A673 (cell line): ENCODE measurements around the gene PSMG1. TPM values are rescaled to one million over a fixed set of nuclear protein-coding genes. Genes with fewer than 3 reads are reported as not detected.

Experiments
- BruUV-seq: library from RNA; stranded (reverse); fragments of 400-500 nt; replicated peaks from 2 replicates; lab custom pipeline; 2021; lab: Mats Ljungman, UMichigan
- CTCF ChIA-PET: fragments of 300-600 bp; sonication (Branson Sonifier 250); formaldehyde crosslinking; loops from one replicate; lab custom pipeline; 2022; ENCODE audit warnings: antibody characterized with exemption; lab: Charles Lee
- POLR2A ChIA-PET: fragments of 300-600 bp; sonication (Branson Sonifier 250); formaldehyde crosslinking; loops from one replicate; lab custom pipeline; 2022; ENCODE audit warnings: antibody characterized with exemption; ENCODE audit not compliant: low non-redundant PET; lab: Charles Lee
- DNase-seq: peaks from one replicate; pipeline ENCODE4 v3.0.0-alpha.2; 2015; ENCODE audit warnings: low spot score
- H3K27ac ChIP-seq: fragments of 200-600 bp; sonication (generic); 2 replicates; pipeline ENCODE4 v1.5.1; 2016; ENCODE audit warnings: mixed run types, low read depth, mild to moderate bottlenecking, mixed read lengths, antibody characterized with exemption, low read length; ENCODE audit not compliant: poor library complexity, severe bottlenecking
- H3K27me3 ChIP-seq: fragments of 200-600 bp; sonication (generic); replicated peaks from 2 replicates; pipeline ENCODE4 v1.6.1; 2017; ENCODE audit warnings: mixed run types, low read depth, mild to moderate bottlenecking, mixed read lengths, antibody characterized with exemption, low read length; ENCODE audit not compliant: insufficient read depth, poor library complexity
- H3K36me3 ChIP-seq: fragments of 200-600 bp; sonication (generic); 2 replicates; pipeline ENCODE4 v1.6.1; 2016; ENCODE audit warnings: mixed run types, mild to moderate bottlenecking, mixed read lengths, antibody characterized with exemption, low read length; ENCODE audit not compliant: insufficient read depth, poor library complexity, severe bottlenecking
- H3K4me1 ChIP-seq: fragments of 200-600 bp; sonication (generic); 2 replicates; pipeline ENCODE4 v1.6.1; 2017; ENCODE audit warnings: mixed run types, mild to moderate bottlenecking, mixed read lengths, antibody characterized with exemption, low read length; ENCODE audit not compliant: insufficient read depth, poor library complexity, severe bottlenecking
- H3K4me3 ChIP-seq: fragments of 200-600 bp; sonication (generic); 2 replicates; pipeline ENCODE4 v1.5.1; 2016; ENCODE audit warnings: low read depth, mixed run types, mild to moderate bottlenecking, mixed read lengths, low read length; ENCODE audit not compliant: poor library complexity, severe bottlenecking
- H3K9me3 ChIP-seq: fragments of 200-600 bp; sonication (generic); 2 replicates; pipeline ENCODE4 v1.6.1; 2016; ENCODE audit warnings: mixed run types, low read depth, mild to moderate bottlenecking, mixed read lengths, antibody characterized with exemption, low read length; ENCODE audit not compliant: poor library complexity, severe bottlenecking
- CTCF ChIP-seq: fragments of 300-800, 200-600 bp; sonication (generic); conservative IDR thresholded peaks from 2 replicates; pipeline ENCODE4 v1.5.1; 2017; ENCODE audit warnings: low read depth, mild to moderate bottlenecking, antibody characterized with exemption, low read length, moderate library complexity, mixed read lengths
- EZH2 ChIP-seq: fragments of 200-600 bp; sonication (generic); IDR thresholded peaks from 2 replicates; pipeline ENCODE4 v1.6.1; 2017; ENCODE audit warnings: borderline replicate concordance, low read depth, mild to moderate bottlenecking, mixed read lengths, antibody characterized with exemption, low read length; ENCODE audit not compliant: poor library complexity, severe bottlenecking
- intact Hi-C: fragments of 100-400 bp; cut with micrococcal nuclease; formaldehyde crosslinking; loops from one replicate; pipeline ENCODE4 v1.10.0; 2022; ENCODE audit not compliant: unreplicated experiment
- total RNA-seq: library from RNA; stranded (reverse); gene quantifications from 2 replicates; pipeline ENCODE4 v1.2.3, GENCODE V29; 2021

Gene PSMG1
- total RNA-seq, 1 experiment from 2014 or later, result 101 TPM

- H3K36me3 ChIP-seq, result no peaks in the 10 kb centered on the region
- TF ChIP-seq EZH2, result no peak
- TF ChIP-seq CTCF, result peak; percentile 65
- DNase-seq, result peak; percentile 65
- ChIA-PET CTCF (no interaction called here), POLR2A (no interaction called here)
- H3K27ac ChIP-seq, result no peak overlapping the region
- H3K27me3 ChIP-seq, result no peaks in the 10 kb centered on the region
- no peaks in the 10 kb centered on the region for H3K9me3 ChIP-seq
- BruUV-seq, result no TSS peak
- H3K4me3 ChIP-seq, result no peak overlapping the region
- intact Hi-C loops, result no loop called here
- no peaks in the 10 kb centered on the region for H3K4me1 ChIP-seq
Measured at GRCh38 chr21:39125752-39126485, 57.3 kb downstream of the PSMG1 start.

Other genes with a start within 250 kb of the PSMG1 start
- 27.6 and 36.2 TPM in 2 replicates for gene BRWD1, start 130.2 kb upstream of the PSMG1 start, total RNA-seq
- gene HMGN1, start 165.6 kb upstream of the PSMG1 start, total RNA-seq, result 447 and 457 TPM in 2 replicates